ENCODE data around the gene MXD3. TPM values are rescaled to one million over a fixed set of nuclear protein-coding genes. Genes with fewer than 3 reads are reported as not detected.

MXD3 gene
- total RNA-seq, 2 donors from 2014 or later, result 1.6 to 1.8 TPM

DNA sequence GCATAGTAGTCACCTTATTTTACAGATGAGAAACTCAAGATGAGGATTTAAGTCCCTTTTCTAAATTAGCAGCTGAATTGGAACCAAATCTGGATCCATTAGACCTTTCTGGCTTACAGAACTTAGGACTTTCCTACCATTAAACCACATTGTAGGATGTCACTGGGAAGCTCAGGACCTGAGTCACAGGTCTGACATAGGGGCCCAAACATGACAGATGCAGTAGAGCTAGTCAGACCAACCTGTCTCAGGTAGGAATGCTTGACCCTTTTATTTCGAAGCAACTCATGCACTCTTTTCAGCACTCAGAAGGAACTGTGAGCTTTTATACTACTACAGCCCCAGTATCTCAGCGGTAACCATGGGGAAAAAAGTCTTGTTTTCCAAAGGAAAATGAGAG is 10.7 kb downstream of the MXD3 start:
- H3K4me3 ChIP-seq, result no peak overlapping the region

DNA sequence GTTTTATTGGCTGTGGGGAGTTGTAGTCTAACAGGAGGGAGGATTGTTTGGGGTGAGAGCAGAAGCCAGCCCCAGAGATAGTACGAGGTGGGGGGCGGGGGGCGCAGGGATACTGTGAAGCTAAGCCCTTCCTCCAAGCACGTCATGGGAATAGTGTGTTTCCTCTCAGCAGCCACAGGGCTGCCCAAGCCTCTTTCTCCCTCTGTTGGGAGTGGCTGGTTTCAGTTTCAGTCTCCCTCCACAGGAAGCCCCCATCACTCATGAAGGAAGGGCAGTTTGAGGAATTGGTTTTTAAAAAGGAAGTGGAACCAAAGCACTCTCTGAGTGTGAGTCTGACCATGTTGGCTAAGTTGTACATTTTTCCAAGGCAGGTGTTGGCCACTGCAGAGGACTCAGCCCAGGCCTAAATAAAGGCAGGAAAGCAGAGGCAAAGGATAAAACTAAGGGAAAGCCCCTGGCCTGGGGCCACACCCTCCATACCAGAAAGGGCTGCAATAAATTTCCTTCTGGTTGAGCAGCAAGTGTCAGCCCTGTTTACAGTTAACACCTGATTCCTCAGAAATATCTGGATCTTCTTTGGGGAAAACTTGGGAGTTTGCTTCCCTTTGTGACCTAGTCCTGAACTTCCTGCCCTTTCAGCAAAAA is 11.3 kb downstream of the MXD3 start:
- Histone ChIP-seq H3K4me3 (no peak overlapping the region), H3K27me3 (no peaks in the 10 kb centered on the region), H3K4me1 (peaks cover 0 to 68% of the 10 kb centered on the region in 2 donors), H3K36me3 (peaks cover 15% of the 10 kb centered on the region), H3K27ac (peak overlapping the region; percentile 19 to 61), H3K9me3 (no peaks in the 10 kb centered on the region)
- TF ChIP-seq CTCF (IDR thresholded peaks at IDR 0.05), result peak in 1 of 2 donors; percentile 29
- DNase-seq (ENCODE audit: low spot score), result peak; percentile 51

More for the DNA sequence above, 10.7 kb downstream of the MXD3 start:
- TF ChIP-seq CTCF (IDR thresholded peaks at IDR 0.05), result no peak
- no peak for DNase-seq (ENCODE audit: low spot score)
- H3K27me3 ChIP-seq, result no peaks in the 10 kb centered on the region
- H3K27ac ChIP-seq, result peak overlapping the region; percentile 19 to 61
- H3K36me3 ChIP-seq, result peaks cover 15% of the 10 kb centered on the region
- peaks cover 0 to 63% of the 10 kb centered on the region in 2 donors for H3K4me1 ChIP-seq
- no peaks in the 10 kb centered on the region for H3K9me3 ChIP-seq

GRCh38 chr5:177299697-177300096 is 12.0 kb downstream of the MXD3 start:
- TF ChIP-seq CTCF (IDR thresholded peaks at IDR 0.05), result no peak
- Histone ChIP-seq H3K36me3 (peaks cover 16% of the 10 kb centered on the region), H3K4me1 (peaks cover 0 to 61% of the 10 kb centered on the region in 2 donors), H3K4me3 (no peak overlapping the region), H3K27me3 (no peaks in the 10 kb centered on the region), H3K27ac (peak overlapping the region; percentile 19 to 61), H3K9me3 (no peaks in the 10 kb centered on the region)
- no peak for DNase-seq (ENCODE audit: low spot score)

GRCh38 chr5:177297922-177298321 is 13.8 kb downstream of the MXD3 start:
- DNase-seq (ENCODE audit: low spot score), result no peak
- no peak for TF ChIP-seq CTCF (IDR thresholded peaks at IDR 0.05)
- H3K27ac ChIP-seq, result no peak overlapping the region
- H3K36me3 ChIP-seq, result peaks cover 33% of the 10 kb centered on the region
- H3K4me1 ChIP-seq, result peaks cover 0 to 50% of the 10 kb centered on the region in 2 donors
- no peaks in the 10 kb centered on the region for H3K27me3 ChIP-seq
- no peak overlapping the region for H3K4me3 ChIP-seq
- no peaks in the 10 kb centered on the region for H3K9me3 ChIP-seq

- Histone ChIP-seq H3K27ac (no peak overlapping the region), H3K36me3 (peaks cover 47% of the 10 kb centered on the region), H3K4me3 (no peak overlapping the region), H3K27me3 (no peaks in the 10 kb centered on the region), H3K4me1 (peaks cover 0 to 37% of the 10 kb centered on the region in 2 donors), H3K9me3 (no peaks in the 10 kb centered on the region)
- TF ChIP-seq CTCF (IDR thresholded peaks at IDR 0.05), result no peak
- DNase-seq (ENCODE audit: low spot score), result no peak
Observed at GRCh38 chr5:177296581-177296980, 15.1 kb downstream of the MXD3 start.

DNA sequence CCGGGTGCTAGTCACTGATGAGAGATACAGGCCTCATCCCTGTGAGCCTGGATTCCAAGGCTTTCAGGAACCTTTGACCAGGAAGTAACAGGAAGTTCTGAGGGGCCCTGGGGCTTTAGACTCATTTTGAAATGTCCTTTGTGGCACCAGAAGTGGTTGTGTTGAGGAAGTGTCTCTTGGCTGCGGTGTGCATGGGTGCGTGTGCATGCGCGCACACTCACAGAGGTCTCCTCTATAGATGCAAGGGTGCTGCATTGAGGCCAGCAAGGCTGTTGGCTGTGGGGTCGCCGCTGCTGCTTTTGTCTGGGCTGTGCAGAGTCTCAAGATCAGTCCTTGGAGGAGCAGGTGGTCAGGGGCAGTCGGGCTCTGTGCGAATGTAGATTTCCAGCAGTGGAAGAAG is 15.8 kb downstream of the MXD3 start:
- no peak overlapping the region for H3K27ac ChIP-seq
- H3K9me3 ChIP-seq, result no peaks in the 10 kb centered on the region
- no peaks in the 10 kb centered on the region for H3K27me3 ChIP-seq
- H3K36me3 ChIP-seq, result peaks cover 52% of the 10 kb centered on the region
- TF ChIP-seq CTCF (IDR thresholded peaks at IDR 0.05), result no peak
- H3K4me1 ChIP-seq, result peaks cover 0 to 30% of the 10 kb centered on the region in 2 donors
- no peak for DNase-seq (ENCODE audit: low spot score)
- H3K4me3 ChIP-seq, result no peak overlapping the region

Data from right atrium auricular region (tissue), 2 donors.